Stimulated activated CD8-positive, alpha-beta memory T cell treated with anti-CD3 and anti-CD28 coated beads, Interleukin-15, amount 100 ng/mL, for 24 hours (primary cell): Measurements from ENCODE around the gene ETV5.
"Not testable (repeated sequence)": the region's sequence is repeated elsewhere in the genome, so short reads cannot be mapped to it uniquely, and the experiment has no call there.

Experiments
- DNase-seq: peaks from one replicate; pipeline ENCODE4 v3.0.0-alpha.2; 2020; ENCODE audit warnings: low read depth

Gene ETV5

DNA sequence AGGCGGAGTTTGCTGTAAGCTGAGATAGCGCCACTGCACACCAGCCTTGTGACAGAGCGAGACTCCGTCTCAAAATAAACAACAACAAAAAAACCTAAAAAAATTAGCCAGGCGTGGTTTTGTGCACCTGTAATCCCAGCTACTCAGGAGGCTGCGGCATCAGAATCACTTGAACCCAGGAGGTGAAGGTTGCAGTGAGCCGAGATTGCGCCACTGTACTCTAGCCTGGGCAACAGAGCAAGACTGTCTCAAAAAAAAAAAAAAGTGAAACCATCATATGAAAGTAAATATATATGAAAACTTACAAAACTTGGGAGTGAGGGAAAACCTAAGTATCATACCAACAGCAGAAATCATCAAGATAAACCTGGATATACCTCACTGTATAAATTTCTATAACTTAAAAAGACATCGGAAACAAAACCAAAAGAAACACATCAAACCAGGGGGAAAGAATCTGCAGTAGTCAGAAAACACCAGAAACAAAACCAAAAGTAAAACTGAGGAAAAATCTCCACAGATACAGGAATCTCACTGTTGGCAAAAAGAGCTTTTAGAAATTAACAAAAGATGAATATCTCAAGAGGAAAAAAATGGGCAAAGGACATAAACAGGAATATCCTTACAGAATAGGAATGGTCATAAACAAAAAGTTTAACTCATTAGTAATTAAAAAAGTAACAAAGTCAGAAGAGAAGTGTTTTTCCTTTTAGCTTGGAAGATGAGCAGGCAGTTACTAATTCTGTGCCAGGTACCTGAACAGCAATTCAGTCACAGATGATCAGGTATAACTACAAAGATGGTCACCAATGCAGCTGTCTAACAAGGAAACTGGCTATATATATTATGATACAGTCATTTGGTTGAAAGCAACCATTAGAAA is 41.3 kb downstream of the ETV5 start:
- DNase-seq: no peak

DNA sequence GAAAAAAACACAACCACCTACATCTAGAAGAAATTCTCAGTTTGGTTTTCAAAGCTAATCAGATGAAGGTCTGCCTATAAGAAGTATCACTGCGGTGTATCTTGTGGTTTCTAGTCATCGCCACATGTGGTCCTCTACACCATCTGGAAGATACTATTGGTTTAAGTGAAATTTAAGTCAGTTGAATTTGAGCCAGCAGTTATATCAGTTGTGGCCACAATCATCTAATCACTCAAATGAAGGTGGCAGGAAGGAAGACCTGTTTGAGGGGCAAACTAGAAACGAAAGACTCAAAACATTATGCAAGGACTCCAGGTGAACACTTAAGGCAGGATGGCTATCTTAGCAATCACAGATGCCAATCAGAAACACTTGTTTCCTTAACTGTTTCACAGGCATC is 48.7 kb downstream of the ETV5 start:
- DNase-seq: no peak

DNA sequence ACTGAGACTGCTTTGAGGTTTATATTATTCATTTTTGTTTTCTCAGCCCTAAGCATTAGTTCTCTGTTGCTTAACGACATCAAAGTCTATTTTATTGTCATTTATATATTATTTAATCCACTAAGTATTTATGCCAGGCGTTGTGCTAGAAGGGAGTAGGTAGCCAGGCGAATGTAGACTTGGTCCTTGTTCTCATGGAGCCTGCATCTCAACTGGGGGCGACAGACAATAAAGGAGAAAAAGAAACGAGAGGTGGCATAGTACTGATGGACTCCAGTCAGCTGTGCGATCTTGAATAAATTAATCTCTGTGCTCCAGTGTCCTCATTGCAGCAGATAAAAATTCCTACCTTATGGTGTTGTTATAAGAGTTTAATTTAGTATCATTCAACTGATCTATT is 49.7 kb downstream of the ETV5 start:
- no peak for DNase-seq

DNA sequence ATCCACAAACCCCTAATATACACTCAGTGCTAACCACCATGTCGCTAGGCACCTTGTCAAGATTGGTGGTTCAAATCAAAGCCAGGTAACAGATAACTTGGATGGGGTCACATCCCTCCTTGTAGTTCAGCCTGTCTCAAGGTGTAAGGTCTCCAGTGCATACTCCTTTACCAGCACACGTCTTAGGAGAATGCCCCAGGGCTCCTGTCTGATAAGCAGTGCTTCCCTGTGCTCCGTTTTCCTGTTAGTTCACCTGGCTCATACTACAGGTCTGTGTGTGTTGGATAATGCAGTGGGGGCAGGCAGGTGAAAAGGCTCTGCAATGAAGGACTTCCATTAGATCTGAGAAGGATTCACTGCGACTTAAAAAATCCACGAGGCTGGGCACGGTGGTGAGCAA is 50.7 kb downstream of the ETV5 start:
- no peak for DNase-seq

DNA sequence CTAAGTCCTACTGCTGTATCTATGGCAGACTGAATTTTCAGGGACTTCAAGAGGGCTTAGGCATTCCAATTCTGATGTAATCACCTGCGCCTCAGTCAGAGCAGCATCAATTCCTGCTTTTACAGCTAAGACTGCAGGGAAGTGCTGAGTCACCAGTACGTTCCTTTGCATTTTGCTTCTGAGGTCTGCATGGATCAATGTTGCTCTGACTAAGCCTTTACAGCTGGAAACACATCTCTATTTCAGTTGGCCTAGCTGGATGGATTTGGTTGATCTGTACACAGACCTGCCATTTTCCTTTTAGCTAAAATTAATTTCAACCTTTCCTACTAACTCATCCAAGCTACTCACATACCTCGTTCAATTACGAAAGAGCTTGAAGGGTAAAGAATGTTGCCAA is 51.3 kb downstream of the ETV5 start:
- no peak for DNase-seq

DNA sequence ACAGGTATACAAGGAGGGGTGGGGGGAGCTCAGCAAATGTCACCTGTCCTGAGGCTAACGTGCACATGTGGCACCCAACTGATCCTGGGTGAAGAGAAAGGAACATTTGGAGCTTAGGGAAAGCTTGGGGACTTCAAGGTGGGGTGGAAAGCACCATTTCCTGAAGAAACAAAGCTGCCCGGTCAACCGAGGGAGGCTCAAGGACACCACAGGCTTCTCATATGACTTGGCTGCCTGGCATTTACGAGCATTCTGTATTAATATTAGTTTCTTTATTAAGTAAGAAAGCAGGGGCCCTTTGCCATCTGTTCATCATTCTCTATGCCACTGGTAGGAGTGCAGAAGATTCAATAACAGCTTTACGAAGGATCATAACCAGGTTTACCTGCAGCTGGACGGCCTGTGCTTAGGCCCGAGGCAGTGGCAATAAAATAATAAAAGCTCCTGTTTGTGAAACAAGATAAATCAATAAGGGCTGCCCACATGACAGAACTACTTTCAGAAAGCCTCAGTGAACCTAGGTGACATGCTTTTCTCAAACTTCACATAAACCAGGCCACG is 54.0 kb downstream of the ETV5 start:
- no peak for DNase-seq

DNA sequence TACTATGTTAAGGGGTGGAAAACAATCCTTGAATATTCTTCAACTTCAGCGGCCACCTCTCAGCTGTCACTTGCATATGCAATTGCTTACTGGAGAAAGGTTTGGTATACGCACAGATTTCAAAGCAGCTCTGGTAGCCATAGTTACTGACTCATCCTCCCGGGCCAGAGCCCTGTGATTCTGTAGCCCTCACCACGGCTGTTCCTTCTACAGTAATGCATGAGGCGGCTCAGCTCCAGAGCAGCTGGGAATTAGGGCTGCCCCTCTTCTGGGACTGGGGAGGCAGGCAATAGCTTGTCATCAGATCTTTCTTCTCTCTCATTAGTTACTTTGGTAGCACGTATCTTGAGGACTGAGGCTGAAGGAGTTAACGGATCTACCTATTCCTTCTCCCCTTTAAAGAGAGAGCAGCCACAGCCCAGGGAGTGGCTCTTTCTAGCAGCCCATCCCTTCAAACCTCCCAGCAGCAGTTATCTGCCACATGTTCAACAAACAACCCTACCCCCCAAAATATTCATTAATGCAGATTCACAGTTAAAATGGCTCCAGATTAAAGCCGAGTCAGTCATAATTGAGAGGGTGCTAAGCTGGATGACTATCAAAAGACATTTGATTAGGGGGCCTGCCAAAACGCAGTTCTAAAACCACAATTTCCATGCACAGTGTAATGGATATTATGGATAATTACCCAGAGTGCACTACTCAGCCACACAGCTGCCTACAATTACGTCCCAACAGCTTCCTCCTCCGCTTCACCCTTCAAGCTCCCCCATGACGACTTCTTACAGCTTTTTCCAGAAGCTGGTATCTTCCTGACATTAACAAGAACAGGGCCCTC is 54.7 kb downstream of the ETV5 start:
- no peak for DNase-seq

DNA sequence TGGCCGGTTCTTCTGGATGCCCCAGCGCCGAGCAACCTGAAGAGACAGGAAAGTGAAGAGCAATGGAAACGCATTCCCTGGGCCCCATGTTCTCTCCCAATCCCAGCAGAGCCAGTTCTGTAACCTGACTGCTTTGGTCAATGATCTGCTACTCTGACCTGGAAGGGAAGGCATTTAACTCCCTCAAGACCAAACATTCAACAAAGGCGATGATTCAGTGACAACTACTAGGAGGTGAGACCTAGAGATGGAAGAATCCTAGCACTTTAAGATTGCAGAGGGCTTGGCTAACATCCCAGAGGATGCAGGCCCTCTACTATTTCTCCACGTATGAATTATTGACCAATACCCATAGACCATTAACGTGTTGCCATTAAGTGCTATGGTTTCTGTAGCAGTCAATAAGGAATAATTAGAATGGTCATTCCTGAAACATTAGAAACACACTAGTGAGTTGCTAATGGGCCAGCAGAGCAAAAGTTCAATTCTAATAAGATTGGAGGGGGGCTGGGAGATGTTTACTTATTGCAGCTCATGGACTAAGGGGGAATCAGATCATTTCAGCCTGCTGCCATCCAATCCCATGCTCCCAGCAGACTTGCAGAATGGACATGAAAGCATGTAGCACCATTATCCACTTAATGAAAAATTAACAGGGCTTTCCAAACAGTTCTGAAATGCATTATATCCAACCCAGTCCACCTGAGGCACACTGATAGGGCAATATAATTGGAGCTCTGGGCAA is 56.6 kb downstream of the ETV5 start:
- DNase-seq: no peak

DNA sequence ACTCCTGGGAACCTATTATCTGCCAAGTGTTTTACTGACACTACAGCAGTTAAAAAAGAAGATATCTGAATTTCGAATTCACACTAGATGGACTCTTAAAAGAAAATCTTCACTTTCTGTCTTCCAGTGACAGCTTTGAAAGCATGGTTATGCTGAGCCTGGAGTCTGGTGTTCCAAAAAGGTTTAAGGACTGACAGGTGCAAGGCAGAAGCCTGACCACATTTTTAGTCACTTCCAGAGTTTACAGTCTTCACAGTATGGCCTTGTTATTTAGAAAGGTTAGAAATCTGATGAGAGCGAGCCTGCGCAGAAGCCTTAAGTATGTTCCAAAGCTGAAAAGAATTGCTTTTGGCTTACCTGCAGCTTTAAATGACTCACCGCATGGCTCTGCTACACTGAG is 59.9 kb downstream of the ETV5 start:
- no peak for DNase-seq

DNA sequence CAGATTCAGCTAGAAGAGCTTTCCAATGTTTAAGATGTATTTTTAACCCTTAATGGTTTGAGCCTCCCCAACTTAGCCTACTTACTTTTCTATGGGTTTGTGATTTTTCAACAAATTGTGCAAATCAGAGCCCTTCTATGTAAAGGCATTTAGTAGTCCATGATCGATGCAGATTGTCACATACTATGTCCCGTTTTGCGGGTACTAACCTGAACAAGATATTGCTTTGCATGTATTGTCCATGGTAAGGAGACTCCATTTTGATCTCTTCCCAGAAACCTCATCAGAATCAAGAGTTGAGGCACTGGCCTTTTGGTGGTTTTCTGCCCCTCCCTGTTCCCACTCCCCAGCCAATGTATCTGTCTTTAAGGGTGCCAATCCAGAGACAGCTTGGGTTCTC is 60.8 kb downstream of the ETV5 start:
- DNase-seq: no peak

DNA sequence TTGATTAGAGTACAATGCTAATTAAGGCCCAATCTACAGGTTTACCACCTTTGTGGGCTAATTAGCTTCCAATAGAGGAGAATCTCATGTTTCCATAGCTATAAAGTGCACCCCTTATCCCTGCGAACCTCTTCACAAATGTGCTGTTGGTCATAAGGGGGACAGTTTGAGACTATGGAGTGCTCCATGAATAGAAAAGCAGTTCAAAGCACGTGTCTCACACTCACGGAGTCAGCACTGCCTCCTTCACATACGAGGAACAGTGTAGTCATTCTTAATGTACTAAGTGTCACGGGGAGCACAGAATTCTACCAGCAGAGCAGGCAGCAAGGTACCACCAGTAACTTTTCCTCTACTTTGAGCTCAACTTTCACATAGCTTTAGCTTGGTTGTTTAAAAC is 62.1 kb downstream of the ETV5 start:
- no peak for DNase-seq

DNA sequence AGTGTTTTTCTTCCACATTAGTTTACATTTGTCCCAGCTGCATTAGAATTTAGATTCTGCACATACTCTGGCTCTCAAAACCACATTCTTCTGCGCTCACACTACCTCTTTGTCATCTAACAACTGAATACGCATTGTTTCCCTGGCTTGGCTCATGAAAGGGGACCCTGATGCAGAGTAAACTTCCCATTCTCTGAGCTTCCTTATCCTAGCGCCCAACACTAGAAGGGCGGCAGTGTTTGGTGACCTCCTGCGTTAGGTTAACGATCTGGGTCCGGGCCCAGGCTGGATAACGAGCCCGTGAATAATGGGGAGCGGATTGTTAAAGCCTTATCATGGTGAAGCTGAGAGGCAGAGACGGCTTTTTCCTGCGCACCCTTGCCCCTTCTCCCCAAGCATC is 63.9 kb downstream of the ETV5 start:
- no peak for DNase-seq

DNA sequence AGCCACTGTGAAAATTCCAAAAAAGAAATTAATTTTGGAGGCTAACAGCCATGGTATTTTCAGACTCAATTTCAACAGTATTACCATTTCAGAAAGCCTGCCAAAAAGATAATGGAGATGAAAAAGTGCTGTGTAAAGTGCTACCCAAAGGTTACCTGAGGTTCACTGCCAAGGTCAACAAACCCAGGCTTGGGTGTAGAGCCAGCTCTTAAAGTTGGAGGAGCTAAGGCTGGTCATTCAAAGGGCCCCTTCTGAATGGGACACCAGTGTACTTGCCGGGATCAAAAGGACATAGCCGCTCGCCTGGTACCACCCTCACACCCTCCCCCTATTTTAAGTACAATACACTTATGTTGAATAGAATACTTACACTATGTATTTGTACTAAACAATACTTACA is 64.5 kb downstream of the ETV5 start:
- no peak for DNase-seq

DNA sequence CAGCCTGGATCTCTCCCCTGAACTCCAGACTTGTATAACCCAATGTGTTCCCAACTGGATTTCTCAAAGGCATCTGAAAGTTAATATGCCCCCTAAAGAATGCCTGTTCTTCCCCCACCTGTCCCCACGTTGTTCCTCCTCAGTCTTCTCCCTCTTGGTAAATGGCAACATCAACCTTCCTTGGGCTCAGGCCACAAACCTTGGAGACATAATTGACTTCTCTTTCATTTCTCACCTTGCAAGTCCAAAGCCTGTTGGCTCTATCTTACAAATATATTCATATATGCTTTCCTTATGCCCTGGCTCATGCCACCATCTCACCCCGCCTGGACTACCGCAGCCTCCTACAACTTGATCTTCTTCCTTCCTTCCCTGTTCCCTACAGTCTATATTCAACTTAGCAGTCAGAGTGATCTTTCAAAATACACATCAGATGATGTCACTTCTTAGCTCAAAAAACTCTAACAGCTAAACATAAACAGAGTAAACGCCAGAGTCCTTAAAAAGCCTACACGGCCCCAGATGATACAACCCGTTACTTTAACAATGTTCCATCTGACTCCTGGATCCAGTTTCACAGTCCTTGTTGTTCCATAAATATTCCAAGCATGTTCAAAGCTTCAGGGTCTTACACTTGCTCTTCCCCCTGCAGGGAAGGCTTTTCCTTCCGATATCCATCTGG is 66.2 kb downstream of the ETV5 start:
- no peak for DNase-seq

DNA sequence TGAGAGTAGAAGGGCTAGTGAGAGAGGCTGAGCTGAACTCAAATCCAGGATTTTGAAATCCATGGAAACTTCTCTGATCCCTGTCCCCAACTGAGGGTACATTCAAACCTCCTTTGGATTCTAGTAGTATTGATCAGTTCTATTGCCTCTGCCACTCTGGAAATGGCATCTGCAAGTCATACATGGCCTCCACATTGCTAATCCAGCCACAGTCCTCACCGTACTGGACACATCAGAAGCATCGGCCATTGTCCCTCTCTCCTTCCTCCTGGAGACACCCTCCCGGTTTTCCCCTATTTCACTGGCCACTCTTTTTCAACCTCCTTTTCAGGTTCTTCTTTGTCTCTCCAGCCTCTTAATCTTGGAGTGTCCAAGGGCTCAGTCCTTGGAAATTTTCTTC is 66.9 kb downstream of the ETV5 start:
- no peak for DNase-seq

DNA sequence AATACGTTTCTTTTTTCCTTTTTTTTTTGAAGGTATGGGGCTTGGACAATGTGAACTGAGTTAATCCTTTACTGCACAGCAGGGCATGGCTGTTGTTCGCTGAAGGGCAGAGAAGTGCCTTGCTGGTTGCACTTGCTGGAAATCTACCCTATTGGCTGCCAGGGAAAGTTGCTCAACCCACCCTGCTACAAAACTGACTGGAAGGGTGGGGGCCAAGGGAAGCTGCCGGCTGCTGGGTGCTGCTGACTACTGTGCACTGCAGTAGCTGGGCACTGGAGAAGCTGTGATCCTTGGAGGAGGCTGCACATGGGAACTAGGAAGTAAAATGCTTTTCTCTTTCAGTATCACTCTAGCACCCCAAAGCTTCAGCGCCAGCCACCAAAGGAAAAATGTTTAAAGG is 70.5 kb downstream of the ETV5 start:
- no peak for DNase-seq

DNA sequence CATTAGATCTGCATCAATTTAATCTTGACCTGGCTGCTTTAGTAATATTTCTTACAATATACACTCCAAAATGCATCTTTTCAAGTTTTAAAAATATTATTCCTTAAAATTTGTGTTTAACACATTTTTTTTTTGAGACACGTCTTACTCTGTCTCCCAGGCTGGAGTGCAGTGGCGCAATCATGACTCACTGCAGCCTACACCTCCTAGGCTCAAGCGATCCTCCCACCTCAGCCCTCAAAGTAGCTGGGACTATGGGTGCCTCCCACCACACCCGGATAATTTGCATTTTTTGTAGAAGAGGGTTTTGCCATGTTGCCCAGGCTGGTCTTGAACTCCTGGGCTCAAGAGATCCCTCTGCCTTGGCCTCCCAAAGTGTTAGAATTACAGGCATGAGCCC is 73.6 kb downstream of the ETV5 start:
- no peak for DNase-seq

DNA sequence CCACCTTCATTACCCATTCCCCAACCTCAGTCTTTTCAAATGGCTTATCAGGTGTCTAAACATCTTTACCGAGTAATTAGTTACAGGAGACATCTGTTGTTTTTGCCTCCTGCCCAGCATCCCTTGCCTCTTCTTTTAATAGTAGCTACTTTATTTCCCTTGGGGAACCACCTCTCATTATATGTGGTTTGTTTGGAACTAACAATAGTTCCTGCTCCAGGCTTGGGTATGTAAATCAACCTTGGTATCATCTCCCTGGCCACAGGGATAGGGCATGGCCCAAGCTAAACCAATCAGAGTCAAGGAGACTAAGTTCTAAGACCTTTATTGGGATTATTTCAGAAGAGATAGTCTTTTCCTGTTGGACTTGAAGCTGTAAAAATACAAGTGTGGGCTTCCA is 76.6 kb downstream of the ETV5 start:
- no peak for DNase-seq

DNA sequence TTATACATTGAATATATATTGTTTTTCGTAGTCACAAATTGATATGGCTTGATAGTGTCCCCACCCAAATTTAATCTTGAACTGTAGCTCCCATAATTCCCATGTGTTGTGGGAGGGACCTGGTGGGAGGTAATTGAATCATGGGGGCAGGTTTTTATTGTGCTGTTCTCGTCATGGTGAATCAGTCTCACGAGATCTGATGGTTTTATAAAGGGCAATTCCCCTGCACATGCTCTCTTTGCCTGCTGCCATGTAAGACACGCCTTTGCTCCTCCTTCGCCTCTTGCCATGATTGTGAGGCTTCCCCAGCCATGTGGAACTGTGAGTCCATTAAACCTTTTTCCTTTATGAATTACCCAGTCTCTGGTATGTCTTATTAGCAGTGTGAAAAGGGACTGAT is 82.9 kb downstream of the ETV5 start:
- DNase-seq: not testable (repeated sequence)

DNA sequence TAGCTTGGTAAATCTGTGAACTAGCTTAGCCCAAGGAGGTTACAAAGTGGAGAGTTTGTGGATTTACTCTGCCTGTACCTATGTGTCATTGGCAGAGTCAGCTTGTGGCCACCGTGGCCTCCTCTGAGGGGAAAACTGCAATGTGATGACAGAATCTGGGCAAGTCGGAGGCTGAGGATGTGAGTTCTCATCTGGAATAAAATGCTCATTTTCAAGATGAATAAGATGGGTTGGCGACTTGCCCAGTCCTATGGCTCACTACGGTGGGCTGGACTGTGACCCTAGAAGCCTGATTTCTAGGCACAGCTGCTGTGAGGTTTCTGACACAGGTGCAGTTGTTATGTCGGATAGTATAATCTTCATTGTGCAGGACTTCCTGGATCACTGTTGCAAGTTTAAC is 83.7 kb downstream of the ETV5 start:
- DNase-seq: no peak

DNA sequence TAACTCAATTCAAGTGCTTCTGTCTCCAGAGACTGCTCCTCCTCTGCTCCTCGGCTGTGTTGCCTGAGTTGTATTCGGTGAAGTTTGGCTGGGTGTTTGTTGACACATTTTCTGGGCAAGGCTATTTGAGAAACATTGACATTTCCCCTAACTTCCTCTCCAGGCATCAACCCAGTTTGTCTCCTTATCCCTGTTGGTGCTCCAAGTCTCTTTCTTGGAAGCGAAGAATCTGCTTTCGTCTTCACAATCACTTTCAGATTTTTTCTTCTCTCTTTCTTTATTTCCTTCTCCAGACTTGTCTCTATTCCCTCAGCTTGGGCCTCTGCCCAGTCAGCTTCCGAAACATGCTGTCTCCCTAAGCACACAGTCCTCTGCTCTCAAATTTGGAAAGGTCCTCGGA is 84.7 kb downstream of the ETV5 start:
- no peak for DNase-seq

DNA sequence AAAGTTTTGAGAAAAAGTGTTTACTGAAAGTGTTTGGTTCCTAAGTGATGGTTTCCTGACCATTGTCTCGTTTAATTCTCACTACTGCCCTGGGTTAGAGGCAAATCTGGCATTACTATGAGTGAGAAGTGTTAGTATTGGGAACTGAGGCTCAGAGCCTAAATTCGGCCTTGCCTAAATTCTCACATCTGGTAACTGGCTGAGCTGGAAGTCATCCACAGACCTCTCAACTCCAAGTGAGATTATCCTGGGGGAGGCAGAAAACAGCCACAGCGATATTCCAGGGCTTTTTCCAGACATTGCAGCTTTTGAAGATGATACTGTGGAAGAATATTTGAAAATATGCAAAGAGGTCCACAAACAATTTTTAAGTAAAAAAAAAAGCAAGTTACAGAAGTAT is 86.0 kb downstream of the ETV5 start:
- no peak for DNase-seq
